ENCODE data around the gene MACROD2.

DNA sequence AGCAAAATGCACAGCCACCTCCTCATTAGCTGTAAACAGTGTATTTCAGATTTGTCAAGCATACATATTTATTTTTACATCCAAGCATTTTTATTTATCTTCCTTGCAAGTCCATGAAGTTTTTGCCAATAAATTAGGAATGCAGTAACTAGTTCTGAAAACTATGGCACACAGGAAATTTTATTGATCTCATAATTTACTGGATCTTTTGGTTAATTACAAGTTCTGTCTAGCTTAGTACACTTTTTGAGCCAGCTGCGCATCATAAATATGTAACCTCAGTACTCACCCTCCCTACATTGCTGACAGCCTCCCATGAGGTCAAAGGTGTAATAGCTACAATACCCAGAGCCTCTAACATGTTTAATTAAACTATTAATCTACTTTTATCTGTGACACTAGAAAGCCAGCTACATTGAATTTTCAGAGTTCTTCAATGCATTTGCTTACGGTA is 1679.8 kb downstream of the MACROD2 start:
- TF ChIP-seq, protein P1, sequence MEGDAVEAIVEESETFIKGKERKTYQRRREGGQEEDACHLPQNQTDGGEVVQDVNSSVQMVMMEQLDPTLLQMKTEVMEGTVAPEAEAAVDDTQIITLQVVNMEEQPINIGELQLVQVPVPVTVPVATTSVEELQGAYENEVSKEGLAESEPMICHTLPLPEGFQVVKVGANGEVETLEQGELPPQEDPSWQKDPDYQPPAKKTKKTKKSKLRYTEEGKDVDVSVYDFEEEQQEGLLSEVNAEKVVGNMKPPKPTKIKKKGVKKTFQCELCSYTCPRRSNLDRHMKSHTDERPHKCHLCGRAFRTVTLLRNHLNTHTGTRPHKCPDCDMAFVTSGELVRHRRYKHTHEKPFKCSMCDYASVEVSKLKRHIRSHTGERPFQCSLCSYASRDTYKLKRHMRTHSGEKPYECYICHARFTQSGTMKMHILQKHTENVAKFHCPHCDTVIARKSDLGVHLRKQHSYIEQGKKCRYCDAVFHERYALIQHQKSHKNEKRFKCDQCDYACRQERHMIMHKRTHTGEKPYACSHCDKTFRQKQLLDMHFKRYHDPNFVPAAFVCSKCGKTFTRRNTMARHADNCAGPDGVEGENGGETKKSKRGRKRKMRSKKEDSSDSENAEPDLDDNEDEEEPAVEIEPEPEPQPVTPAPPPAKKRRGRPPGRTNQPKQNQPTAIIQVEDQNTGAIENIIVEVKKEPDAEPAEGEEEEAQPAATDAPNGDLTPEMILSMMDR (IDR thresholded peaks at IDR 0.05) = no peak
- TF ChIP-seq POLR2AphosphoS5 (IDR thresholded peaks at IDR 0.05) (no peak), POLR2A (IDR thresholded peaks at IDR 0.05) (no peak)
